H1 (cell line): ENCODE measurements around the gene CD46. TPM values are rescaled to one million over a fixed set of nuclear protein-coding genes. Genes with fewer than 3 reads are reported as not detected.

Experiments
- KDM1A ChIP-seq: fragments of 200-600, 300-600 bp; sonication (generic); IDR thresholded peaks from 2 replicates; pipeline ENCODE4 v1.7.1; 2016; ENCODE audit warnings: mild to moderate bottlenecking, low read length, borderline replicate concordance
- SIRT6 ChIP-seq: IDR thresholded peaks from one replicate; pipeline ENCODE4 v1.7.1; 2012; ENCODE audit warnings: low read length, inconsistent platforms
- polyA plus RNA-seq, 7 experiments: library from polyadenylated mRNA; depleted of rRNA in 3 of 7; stranded (reverse) in 5 of 7; unstranded in 2 of 7; fragments of >200 nt in 5 of 7; fragments of 200-250 nt in 2 of 7; gene quantifications; 1 replicate in 5 of 7; 2 replicates in 1 of 7; 4 replicates in 1 of 7; pipeline versions ENCODE4 v1.2.1 to v1.2.3, GENCODE V29; 2011 to 2013; ENCODE audit warnings: missing spikeins in 2 of 7, mixed read lengths in 2 of 7
- total RNA-seq: library from RNA; stranded (reverse); fragmentation: NEBNext Ultra II Directional; extraction: Animal tissue kit (Norgen Biotek cat#: 25700); gene quantifications from 2 replicates; pipeline ENCODE4 v1.2.1, GENCODE V29; 2021
- TF ChIP-seq, protein P1 (sequence below): fragments of 300-600 bp; sonication (generic); IDR thresholded peaks from 2 replicates; pipeline ENCODE4 v1.7.1; 2012; ENCODE audit warnings: low read length, moderate library complexity, mild to moderate bottlenecking, inconsistent platforms; ENCODE audit not compliant: insufficient replicate concordance

Gene CD46
- total and polyA plus RNA-seq, 2 of the 8 experiments (the other 6 are each of a cell fraction or from before 2014, with no cell fraction given) = 60.9 to 113 TPM

DNA sequence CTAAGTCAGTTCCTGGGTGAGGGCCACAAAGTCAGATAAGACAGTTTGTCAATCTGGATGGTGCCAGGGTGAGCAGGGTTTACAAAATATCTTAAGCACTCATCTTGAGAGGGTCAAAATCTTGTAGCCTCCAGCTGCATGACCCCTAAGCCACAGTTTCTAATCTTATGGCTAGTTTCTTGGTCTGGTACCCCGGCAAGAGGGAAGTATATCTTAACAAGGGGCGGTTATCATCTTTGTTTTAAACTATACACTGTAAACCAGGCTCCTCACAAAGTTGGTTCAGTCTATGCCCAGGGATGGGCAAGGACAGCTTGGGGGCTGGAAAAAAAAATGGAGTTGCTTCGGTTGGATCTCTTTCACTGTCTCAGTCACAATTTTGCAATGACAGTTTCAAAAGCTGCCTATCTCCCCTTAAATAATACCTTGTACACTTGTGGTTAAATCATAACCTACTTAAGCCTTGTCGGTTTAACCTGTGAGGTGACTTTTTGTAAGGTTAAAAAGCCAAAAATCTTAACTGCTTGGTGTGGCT lies 7.8 kb upstream of the CD46 start (continued):
- TF ChIP-seq, protein P1, sequence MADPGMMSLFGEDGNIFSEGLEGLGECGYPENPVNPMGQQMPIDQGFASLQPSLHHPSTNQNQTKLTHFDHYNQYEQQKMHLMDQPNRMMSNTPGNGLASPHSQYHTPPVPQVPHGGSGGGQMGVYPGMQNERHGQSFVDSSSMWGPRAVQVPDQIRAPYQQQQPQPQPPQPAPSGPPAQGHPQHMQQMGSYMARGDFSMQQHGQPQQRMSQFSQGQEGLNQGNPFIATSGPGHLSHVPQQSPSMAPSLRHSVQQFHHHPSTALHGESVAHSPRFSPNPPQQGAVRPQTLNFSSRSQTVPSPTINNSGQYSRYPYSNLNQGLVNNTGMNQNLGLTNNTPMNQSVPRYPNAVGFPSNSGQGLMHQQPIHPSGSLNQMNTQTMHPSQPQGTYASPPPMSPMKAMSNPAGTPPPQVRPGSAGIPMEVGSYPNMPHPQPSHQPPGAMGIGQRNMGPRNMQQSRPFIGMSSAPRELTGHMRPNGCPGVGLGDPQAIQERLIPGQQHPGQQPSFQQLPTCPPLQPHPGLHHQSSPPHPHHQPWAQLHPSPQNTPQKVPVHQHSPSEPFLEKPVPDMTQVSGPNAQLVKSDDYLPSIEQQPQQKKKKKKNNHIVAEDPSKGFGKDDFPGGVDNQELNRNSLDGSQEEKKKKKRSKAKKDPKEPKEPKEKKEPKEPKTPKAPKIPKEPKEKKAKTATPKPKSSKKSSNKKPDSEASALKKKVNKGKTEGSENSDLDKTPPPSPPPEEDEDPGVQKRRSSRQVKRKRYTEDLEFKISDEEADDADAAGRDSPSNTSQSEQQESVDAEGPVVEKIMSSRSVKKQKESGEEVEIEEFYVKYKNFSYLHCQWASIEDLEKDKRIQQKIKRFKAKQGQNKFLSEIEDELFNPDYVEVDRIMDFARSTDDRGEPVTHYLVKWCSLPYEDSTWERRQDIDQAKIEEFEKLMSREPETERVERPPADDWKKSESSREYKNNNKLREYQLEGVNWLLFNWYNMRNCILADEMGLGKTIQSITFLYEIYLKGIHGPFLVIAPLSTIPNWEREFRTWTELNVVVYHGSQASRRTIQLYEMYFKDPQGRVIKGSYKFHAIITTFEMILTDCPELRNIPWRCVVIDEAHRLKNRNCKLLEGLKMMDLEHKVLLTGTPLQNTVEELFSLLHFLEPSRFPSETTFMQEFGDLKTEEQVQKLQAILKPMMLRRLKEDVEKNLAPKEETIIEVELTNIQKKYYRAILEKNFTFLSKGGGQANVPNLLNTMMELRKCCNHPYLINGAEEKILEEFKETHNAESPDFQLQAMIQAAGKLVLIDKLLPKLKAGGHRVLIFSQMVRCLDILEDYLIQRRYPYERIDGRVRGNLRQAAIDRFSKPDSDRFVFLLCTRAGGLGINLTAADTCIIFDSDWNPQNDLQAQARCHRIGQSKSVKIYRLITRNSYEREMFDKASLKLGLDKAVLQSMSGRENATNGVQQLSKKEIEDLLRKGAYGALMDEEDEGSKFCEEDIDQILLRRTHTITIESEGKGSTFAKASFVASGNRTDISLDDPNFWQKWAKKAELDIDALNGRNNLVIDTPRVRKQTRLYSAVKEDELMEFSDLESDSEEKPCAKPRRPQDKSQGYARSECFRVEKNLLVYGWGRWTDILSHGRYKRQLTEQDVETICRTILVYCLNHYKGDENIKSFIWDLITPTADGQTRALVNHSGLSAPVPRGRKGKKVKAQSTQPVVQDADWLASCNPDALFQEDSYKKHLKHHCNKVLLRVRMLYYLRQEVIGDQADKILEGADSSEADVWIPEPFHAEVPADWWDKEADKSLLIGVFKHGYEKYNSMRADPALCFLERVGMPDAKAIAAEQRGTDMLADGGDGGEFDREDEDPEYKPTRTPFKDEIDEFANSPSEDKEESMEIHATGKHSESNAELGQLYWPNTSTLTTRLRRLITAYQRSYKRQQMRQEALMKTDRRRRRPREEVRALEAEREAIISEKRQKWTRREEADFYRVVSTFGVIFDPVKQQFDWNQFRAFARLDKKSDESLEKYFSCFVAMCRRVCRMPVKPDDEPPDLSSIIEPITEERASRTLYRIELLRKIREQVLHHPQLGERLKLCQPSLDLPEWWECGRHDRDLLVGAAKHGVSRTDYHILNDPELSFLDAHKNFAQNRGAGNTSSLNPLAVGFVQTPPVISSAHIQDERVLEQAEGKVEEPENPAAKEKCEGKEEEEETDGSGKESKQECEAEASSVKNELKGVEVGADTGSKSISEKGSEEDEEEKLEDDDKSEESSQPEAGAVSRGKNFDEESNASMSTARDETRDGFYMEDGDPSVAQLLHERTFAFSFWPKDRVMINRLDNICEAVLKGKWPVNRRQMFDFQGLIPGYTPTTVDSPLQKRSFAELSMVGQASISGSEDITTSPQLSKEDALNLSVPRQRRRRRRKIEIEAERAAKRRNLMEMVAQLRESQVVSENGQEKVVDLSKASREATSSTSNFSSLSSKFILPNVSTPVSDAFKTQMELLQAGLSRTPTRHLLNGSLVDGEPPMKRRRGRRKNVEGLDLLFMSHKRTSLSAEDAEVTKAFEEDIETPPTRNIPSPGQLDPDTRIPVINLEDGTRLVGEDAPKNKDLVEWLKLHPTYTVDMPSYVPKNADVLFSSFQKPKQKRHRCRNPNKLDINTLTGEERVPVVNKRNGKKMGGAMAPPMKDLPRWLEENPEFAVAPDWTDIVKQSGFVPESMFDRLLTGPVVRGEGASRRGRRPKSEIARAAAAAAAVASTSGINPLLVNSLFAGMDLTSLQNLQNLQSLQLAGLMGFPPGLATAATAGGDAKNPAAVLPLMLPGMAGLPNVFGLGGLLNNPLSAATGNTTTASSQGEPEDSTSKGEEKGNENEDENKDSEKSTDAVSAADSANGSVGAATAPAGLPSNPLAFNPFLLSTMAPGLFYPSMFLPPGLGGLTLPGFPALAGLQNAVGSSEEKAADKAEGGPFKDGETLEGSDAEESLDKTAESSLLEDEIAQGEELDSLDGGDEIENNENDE = no peak
- TF ChIP-seq SIRT6 (no peak), KDM1A (no peak)
